Breast epithelium (tissue), 3 donors: ENCODE measurements around the gene ATXN1.

Experiments
- POLR2A ChIP-seq: fragments of 450-650 bp; IDR thresholded peaks from one replicate; pipeline ENCODE4 v1.6.1; 2016; ENCODE audit warnings: antibody characterized with exemption, mild to moderate bottlenecking, moderate library complexity
- TF ChIP-seq, protein P1 (sequence below), 3 donors: fragments of 450-650 bp; IDR thresholded peaks; one replicate each; pipeline ENCODE4 v1.5.1; 2016 to 2017; ENCODE audit warnings: antibody characterized with exemption in 3 of 3, mild to moderate bottlenecking in 3 of 3, moderate library complexity in 3 of 3

DNA sequence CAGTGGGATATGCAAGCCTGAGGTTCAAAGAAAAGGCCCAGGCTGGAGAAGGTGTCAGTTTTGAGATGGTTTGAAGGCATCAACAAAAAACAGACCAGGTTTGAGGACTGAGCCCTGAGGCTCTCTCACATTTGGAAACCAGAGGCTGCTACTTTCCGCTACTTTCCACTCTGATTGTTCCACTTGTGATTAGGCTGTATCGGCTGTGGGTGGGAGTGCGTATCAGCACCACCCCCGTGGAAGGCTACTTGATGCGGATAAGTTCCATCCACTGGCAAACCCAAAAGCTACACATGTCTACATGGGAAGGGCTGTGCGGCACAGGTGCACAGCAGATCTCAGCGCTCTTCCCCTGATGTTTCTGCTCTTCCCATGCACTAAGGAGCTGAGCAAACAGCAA lies 324.2 kb downstream of the ATXN1 start:
- TF ChIP-seq, protein P1, sequence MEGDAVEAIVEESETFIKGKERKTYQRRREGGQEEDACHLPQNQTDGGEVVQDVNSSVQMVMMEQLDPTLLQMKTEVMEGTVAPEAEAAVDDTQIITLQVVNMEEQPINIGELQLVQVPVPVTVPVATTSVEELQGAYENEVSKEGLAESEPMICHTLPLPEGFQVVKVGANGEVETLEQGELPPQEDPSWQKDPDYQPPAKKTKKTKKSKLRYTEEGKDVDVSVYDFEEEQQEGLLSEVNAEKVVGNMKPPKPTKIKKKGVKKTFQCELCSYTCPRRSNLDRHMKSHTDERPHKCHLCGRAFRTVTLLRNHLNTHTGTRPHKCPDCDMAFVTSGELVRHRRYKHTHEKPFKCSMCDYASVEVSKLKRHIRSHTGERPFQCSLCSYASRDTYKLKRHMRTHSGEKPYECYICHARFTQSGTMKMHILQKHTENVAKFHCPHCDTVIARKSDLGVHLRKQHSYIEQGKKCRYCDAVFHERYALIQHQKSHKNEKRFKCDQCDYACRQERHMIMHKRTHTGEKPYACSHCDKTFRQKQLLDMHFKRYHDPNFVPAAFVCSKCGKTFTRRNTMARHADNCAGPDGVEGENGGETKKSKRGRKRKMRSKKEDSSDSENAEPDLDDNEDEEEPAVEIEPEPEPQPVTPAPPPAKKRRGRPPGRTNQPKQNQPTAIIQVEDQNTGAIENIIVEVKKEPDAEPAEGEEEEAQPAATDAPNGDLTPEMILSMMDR (IDR thresholded peaks at IDR 0.05) = no peak
- TF ChIP-seq POLR2A = no peak
